Astrocyte (in vitro differentiated cells and primary cell): ENCODE measurements around the gene COL6A3.

Experiments used
- EZH2 ChIP-seq: IDR thresholded peaks from 2 replicates; pipeline ENCODE4 v1.6.1; 2012; ENCODE audit warnings: mild to moderate bottlenecking, low read length, inconsistent platforms; ENCODE audit not compliant: insufficient read depth
- TF ChIP-seq, protein P1 (sequence below): IDR thresholded peaks from 2 replicates; pipeline ENCODE4 v1.5.1; 2011; ENCODE audit warnings: low read depth, mild to moderate bottlenecking, inconsistent platforms, low read length, moderate library complexity; ENCODE audit not compliant: insufficient read depth

DNA sequence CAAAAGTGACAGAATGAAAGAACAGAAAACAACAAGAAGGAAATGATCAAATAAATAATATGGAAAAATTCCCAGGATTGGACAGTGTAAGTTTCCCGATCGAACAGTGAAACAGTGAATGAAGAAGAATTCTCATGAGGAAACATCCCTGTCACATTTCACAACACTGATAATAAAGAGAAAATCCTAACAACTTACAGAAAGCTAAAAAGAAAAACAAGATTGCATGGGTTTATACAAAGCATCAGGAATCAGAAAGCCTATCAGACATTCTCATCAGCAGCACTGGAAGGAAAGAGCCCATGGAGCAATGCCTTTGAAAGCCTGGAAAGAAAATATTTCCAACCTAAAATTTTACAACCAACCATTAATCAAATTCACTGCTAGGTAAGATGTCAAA is 9.9 kb upstream of the COL6A3 start:
- TF ChIP-seq, protein P1, sequence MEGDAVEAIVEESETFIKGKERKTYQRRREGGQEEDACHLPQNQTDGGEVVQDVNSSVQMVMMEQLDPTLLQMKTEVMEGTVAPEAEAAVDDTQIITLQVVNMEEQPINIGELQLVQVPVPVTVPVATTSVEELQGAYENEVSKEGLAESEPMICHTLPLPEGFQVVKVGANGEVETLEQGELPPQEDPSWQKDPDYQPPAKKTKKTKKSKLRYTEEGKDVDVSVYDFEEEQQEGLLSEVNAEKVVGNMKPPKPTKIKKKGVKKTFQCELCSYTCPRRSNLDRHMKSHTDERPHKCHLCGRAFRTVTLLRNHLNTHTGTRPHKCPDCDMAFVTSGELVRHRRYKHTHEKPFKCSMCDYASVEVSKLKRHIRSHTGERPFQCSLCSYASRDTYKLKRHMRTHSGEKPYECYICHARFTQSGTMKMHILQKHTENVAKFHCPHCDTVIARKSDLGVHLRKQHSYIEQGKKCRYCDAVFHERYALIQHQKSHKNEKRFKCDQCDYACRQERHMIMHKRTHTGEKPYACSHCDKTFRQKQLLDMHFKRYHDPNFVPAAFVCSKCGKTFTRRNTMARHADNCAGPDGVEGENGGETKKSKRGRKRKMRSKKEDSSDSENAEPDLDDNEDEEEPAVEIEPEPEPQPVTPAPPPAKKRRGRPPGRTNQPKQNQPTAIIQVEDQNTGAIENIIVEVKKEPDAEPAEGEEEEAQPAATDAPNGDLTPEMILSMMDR, result no peak
- TF ChIP-seq EZH2, result no peak
